GM21619 (cell line): ENCODE measurements around the gene BABAM2.
"Not testable (repeated sequence)": the region's sequence is repeated elsewhere in the genome, so short reads cannot be mapped to it uniquely, and the experiment has no call there.

Experiments
- ATAC-seq: cut with Tn5 transposase; IDR thresholded peaks from one replicate; pipeline ENCODE4 v1.9.1; 2021; ENCODE audit not compliant: unreplicated experiment

The BABAM2 gene

GRCh38 chr2:27940982-27941381 lies 50.5 kb downstream of the BABAM2 start:
- ATAC-seq, result no peak

GRCh38 chr2:27942612-27943547 lies 52.4 kb downstream of the BABAM2 start:
- no peak for ATAC-seq

DNA sequence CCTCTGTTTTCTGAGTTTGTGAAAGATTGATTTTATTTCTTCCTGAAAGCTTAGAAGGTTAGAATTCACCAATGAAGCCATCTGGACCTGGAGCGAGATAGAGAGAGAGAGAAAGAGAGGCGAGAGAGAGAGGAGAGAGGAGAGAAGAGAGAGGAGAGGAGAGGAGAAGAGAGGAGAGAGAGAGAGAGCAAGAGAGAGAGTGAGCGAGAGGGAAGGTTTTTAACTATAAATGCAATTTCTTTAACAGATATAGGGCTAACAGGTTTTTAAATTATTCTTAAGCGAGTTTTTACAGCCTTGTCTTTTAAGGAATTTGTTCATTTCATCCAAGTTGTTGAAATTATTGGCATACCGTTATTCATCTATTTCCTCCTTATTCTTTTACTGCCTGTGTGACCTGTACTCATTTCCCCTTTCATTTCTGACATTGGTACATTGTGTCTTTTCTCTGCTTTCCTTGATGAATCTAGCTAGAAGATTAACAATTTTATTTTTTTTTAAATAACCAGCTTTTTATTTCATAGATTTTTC lies 56.1 kb downstream of the BABAM2 start:
- no peak for ATAC-seq

- ATAC-seq, result no peak
Observed at GRCh38 chr2:27952070-27952469, 61.5 kb downstream of the BABAM2 start.

GRCh38 chr2:27953077-27953476 lies 62.5 kb downstream of the BABAM2 start:
- ATAC-seq, result no peak

- no peak for ATAC-seq
Observed at GRCh38 chr2:27954221-27954673, 63.7 kb downstream of the BABAM2 start.

GRCh38 chr2:27954771-27955383 lies 64.3 kb downstream of the BABAM2 start:
- peak; percentile 53 for ATAC-seq

- ATAC-seq, result no peak
Observed at GRCh38 chr2:27955384-27956161, 65.0 kb downstream of the BABAM2 start.

GRCh38 chr2:27956888-27957287 lies 66.4 kb downstream of the BABAM2 start:
- no peak for ATAC-seq

- no peak for ATAC-seq
Observed at GRCh38 chr2:27958711-27959378, 68.3 kb downstream of the BABAM2 start.

DNA sequence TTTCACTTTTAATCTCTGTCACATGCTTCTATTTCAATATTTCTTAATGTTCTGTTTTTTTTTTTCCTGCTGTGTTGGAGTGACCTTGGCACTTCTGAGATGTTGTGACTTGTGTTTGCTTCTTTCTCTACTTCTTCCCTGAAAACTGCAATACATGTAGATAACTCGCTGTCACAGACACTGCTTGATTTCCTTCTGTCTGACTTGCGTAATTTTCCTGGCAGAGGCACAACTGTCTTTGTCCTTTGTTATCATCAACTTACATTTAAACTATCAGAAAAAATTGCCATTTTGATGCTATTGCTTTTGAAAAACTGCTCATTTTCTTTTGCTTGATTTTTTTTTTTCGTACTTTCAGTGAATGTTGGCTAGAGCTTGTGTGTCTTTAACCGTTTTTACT lies 69.0 kb downstream of the BABAM2 start:
- ATAC-seq, result no peak

DNA sequence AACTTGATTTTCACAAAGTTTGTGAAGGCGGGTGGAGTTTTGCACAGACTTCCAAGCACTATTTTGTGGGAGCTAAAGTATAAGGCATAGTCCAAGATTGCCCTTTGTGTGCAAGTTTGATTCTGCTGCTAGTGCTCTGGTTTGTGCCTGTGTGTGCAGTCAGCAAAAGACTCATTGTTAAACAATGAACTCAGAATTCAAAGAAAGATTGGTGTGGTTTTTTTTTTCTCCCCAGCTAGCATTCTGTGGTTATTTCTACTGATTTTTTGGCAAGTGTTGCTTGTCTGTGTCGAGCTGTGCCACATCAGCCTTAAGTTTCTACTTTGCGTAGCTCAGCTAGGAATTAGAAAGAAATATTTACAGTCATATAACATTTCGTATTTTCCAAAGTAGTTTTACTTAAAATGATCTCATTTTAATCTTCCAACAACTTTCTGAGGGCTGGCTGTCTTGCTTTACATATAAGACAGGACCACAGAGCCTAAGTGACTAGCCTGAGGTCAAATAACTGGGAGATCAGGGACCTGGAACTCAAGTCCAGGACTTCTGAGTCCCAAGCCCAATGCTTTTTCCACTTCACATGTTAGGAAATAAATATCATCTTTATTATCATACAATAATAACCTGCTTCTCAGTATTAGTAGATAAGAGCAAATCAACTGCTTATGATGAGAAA lies 69.8 kb downstream of the BABAM2 start:
- ATAC-seq, result no peak

- no peak for ATAC-seq
Observed at GRCh38 chr2:27962006-27962405, 71.5 kb downstream of the BABAM2 start.

DNA sequence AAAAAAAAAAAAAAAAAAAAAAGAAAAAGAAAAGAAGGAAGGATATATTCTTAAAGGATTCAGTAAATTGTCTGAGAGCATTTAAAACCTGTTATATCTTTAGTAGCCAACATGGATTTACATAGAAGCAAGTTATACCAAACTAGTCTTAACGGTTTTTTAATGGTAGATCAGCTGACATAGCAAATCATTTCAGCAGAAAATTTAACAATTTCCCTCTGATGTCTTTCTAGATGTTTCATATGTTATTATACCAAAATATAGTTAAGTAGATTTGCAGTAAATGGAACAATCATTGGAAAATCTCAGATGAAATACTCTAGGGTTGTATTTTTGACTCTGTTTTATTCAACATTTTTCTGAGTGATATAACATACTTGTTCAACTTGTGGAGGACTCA lies 72.9 kb downstream of the BABAM2 start:
- no peak for ATAC-seq

DNA sequence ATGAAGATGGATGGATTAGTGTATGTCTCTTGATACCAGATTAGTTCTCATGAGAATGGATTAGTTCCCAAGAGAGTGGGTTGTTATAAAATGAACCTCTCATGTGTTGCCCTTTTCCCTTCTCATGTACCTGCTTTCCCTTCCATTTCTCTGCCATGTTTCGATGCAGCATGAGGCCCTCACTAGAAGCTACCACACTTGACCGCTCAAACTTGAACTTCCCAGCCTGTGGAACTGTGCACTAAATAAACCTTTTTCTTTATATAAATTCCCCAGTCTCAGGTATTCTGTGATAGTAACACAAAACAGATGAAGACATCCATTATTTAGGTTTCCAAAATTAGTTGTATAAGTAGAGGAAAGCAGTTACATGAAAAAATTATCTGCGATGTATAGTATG lies 73.5 kb downstream of the BABAM2 start:
- ATAC-seq, result no peak

DNA sequence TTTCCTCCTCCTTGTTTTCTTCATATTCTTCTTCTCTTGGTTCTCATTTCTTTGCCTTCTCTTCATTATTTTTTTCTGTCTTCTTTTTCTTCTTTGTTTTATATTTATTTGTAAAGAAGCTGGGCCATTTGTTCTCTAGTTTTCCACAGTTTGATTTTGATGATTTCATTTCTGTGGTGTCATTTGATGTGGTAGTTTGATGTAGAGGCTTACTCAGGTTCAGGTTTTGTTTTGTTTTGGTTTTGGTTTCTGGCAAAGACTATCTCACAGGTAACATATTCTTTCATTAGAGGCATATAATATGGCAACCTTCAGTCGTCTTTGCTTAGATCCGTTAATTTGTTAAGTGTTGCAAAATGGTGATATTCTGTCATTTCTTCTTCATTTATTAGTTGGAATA lies 75.3 kb downstream of the BABAM2 start:
- ATAC-seq, result no peak

DNA sequence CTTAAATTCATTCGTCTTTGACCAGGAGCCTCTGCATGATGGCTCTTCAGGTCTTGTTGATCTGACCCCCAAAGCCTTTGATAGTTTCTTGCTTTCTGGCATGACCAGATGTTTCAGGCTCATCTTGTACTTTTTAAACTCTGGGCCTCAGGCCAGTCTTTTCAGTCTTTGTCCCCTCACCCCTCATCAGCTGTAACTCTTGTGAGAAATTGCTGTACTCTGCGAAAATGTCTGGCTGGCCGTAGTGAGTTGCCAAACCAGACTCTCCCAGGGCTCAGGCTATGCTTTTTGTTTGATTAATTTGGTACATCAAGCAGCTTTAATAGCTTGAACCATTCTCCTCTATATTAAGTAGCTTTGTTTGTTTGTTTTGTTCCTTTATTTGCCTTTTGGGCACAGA lies 75.9 kb downstream of the BABAM2 start:
- no peak for ATAC-seq

DNA sequence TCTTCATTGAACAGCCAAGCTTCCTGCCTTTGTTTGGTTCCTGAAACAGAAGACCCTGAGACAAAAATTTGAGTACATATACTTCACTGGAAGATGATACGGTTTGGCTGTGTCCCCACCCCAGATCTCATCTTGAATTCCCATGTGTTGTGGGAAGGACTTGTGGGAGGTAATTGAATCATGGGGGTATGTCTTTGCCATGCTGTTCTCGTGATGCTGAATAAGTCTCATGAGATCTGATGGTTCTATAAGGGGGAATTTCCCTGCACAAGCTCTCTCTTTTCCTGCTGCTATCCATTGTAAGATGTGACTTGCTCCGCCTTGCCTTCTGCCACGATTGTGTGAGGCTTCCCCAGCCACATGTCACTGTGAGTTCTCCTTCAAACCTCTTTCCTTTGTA lies 76.5 kb downstream of the BABAM2 start:
- ATAC-seq, result no peak

DNA sequence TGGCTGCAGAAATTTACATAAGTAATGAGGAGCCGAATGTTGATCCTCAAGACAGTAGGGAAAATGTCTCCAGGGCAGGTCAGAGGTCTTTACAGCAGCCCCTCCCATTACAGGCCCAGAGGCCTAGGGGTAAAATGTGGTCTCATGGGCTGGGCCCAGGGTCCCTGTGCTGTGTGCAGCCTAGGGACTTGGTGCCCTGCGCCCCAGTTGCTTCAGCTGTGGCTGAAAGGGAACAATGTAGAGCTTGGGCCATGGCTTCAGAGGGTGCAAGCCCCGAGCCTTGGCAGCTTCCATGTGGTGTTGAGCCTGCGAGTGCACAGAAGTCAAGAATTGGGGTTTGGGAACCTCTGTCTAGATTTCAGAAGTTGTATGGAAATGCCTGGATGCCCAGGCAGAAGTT lies 77.5 kb downstream of the BABAM2 start:
- not testable (repeated sequence) for ATAC-seq

DNA sequence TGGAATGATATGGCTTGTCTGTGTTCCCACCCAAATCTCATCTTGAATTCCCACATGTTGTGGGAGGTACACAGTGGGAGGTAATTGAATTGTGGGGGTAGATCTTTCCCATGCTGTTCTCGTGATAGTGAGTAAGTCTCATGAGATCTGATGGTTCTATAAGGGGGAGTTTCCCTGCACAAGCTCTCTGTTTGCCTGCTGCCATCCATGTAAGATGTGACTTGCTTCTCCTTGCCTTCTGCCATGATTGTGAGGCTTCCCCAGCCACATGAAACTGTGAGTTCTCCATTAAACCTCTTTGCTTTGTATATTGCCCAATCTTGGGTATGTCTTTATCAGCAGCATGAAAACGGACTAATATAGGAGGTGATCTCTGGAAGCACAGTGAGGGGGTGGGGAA lies 78.4 kb downstream of the BABAM2 start:
- ATAC-seq, result not testable (repeated sequence)
